Stimulated activated CD8-positive, alpha-beta memory T cell treated with anti-CD3 and anti-CD28 coated beads, Interleukin-15, amount 100 ng/mL, for 1 hour (primary cell): Measurements from ENCODE around the gene COPB1.
A peak's percentile ranks its signal among the peaks of the same experiment; 100 is the strongest.

Source experiments
- DNase-seq: peaks from one replicate; pipeline ENCODE4 v3.0.0-alpha.2; 2020; ENCODE audit warnings: low read depth

COPB1 gene

DNA sequence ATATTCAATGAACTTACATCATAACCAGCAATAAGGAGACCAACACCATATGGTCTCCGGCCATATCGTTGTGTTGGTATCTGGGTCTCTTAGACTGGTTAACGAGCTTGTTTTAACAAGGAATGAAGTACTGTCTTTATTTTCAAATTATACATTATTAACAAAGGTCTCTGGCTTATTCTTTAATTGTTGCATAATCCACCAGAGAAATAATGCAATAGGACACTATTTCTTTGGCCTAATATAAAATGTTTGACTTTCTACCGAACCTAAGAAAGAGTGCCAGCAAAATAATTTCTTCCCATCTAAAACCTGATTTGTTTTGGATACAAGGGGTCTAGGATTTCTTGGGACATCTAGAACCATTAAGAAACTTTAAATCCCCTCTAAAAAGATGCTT is 14.2 kb upstream of the COPB1 start:
- DNase-seq, result no peak

- DNase-seq, result no peak
Observed at GRCh38 chr11:14506532-14506931, 6.9 kb upstream of the COPB1 start.

- DNase-seq, result no peak
Observed at GRCh38 chr11:14503023-14503422, 3.4 kb upstream of the COPB1 start.

DNA sequence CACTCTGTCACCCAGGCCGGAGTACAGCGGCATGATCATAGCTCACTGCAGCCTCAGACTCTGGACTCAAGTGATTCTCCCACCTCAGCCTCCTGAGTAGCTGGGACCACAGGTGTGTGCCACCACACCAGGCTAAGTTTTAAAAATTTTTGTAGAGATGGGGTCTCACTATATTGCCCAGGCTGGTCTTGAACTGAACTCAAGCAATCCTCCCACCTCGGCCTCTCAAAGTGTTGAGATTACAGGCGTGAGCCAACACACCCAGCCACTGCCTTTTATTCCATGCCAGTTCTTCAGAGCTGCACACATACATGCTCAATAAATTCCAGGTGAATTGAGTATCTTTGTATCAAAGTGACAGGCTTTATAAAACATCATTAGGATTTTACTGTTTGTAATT is 2.4 kb upstream of the COPB1 start:
- DNase-seq, result no peak

DNA sequence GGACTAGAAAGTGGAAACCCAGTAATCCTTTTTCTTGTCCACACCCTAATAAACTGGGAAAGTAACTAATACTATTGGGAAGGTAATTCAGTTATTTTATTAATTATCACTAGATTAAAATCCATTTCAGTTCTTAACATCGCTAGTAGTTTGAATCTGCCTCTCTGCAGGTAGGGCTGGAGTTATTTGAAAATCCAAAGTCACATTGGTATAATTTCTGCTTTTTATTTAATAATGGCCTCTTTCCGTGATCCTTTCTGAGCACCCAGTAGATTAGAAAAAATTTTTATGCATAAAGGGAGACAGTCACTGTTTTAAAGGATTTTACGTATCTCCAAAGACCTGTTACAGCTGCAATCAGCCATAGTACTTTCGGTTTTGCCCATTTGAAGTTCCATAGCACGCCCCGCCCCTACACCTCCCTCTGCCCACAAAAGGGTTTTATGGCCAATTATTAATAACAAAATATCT is 605 bp upstream of the COPB1 start:
- DNase-seq, result peak; percentile 18

GRCh38 chr11:14499178-14499559 is 442 bp downstream of the COPB1 start:
- DNase-seq, result peak; percentile 11

DNA sequence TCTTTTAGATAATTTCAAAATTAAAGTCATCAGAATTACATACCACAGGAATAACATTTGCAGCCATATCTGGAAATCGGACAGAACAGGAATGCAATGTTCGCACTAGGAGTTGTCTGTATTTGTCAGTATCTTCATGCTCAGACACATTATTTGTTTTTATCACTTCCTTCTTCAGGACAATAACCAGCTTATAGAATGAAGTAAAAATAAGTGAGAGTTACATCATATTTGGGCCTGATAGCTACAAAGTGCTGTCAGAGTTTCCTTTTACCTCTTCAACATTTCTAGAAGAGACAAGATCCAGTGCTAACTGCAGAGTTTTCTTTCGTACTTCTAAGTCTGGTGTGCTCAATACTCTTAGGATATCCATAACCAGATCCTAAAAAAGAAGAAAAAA is 18.9 kb downstream of the COPB1 start:
- DNase-seq, result no peak

GRCh38 chr11:14471127-14471526 is 28.5 kb downstream of the COPB1 start:
- no peak for DNase-seq

GRCh38 chr11:14463623-14464022 is 36.0 kb downstream of the COPB1 start:
- DNase-seq, result no peak

- DNase-seq, result no peak
Observed at GRCh38 chr11:14460147-14460546, 39.5 kb downstream of the COPB1 start.

GRCh38 chr11:14458377-14458776 is 41.2 kb downstream of the COPB1 start:
- DNase-seq, result no peak

DNA sequence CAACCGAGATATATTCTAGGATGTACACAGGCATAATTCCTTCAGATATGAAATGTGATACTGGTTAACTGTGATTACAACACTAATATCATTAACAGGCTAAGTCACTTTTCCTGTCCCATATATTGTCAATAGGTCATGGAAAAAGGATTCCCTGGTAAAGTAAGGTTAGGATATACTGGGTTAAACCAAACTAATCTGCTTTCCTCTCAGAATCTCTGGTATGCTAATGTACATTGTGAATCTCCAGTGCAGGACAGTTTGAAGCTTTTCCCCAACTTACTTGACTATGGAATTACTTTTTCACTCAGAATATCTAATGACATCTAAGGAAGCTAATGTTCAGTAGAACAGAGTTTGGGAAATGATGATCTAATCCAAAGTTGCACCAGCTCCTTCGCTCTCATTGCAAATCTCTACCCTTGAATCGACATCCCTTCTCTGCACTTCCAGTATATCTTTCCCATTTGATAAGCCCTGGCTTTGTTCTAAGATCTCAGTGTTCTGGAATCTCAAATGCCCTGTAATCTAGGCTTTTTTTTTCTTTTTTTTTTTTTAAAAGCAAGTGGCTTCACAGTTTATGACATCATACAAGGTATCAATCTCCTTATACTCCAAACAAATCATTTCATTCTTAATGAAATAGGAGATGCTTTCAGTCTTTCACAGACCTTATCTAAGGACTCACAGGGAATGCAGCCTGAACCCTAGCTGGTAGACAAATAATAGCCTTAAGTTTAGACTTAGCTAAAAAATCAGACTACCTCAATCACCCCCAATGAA is 43.8 kb downstream of the COPB1 start:
- no peak for DNase-seq

- DNase-seq, result no peak
Observed at GRCh38 chr11:14454861-14455632, 44.6 kb downstream of the COPB1 start.

DNA sequence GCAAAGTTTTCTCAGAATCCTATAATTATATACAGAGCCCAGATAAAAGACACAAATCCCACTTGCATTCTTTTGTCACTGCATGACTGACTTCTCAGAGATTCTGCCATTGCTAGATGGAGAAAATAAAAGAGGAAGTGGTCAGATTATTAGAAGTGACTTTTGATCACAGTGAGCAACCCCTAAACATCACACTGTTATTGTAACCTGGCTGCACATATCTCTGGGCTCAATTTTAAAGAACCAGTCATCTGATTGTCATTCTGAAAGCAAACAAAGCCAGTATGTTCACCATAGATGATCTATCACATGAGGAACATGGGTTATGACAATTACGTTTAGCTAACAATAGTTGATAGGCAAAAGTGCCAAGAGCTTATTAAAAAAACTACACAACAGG is 47.8 kb downstream of the COPB1 start:
- DNase-seq, result no peak

GRCh38 chr11:14449302-14449714 is 50.3 kb downstream of the COPB1 start:
- DNase-seq, result no peak

DNA sequence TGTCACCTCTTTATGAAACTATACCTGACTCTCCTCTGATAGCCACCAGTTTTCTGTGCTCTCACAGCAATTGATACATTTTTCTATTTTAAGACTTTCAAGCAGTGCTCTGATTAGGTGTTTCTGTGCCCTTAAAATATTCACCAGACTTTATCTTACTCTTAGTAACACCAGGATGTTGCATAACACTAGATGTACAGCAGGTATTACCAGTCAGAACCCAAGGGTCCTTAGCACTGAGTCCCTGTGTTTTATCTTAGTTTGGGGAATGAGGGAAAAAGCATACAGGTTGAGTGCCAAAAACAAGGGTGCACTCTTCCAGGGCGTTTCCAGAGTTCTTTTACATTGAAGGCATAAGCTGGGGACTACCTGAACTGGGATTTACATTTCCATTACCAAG is 51.4 kb downstream of the COPB1 start:
- no peak for DNase-seq

GRCh38 chr11:14446701-14447169 is 52.9 kb downstream of the COPB1 start:
- DNase-seq, result no peak

DNA sequence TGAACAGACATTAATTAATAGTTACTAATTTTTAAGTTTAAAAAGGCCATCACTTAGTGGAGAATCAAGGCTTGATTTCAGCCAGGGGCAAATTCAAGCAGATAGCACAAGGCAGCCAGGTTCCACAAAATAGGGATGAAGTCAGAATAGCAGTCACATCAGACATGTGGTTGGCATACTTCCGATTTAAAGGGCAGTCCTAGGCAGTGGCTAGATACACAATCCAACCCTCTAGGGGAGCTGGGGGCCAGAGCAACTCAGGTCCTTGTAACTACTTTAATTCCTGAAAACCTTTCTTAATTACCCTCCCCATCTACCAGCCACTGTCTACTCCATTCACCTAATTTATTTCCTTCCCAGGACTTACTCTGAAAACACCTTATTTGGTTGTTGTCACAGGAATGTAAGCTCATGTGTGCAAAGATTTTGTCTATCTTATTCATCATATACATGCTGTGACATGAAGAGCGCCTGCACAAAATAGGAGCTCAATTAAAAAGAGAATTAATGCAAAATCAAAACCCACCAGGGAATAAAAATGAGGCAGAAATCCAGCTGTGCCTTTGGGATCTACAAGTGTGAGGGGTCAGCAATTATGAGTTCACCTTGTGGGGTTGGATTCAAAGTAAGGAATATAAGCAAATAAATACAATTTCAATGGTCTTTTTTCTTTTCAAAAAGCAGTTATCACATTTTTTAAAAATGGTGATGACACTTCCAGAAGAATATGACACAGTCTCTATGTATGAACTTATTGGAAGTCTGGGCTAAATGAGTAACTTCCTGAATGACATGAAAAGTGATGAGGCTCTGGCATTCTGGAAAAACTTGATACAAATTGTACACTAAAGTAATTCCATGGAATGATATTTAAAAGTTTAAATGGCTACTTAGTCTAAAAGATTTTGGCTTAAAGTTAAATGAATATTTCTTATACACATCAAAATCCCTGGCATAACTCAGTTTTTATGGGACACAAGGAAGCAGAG is 53.8 kb downstream of the COPB1 start:
- no peak for DNase-seq

- DNase-seq, result no peak
Observed at GRCh38 chr11:14444441-14445189, 55.0 kb downstream of the COPB1 start.

- no peak for DNase-seq
Observed at GRCh38 chr11:14443638-14444037, 56.0 kb downstream of the COPB1 start.
